GM19238 (cell line): ENCODE data around the gene ACAN.
A peak's percentile ranks its signal among the peaks of the same experiment; 100 is the strongest.

Source experiments
- DNase-seq: peaks from one replicate; pipeline ENCODE4 v3.0.0; 2011; ENCODE audit warnings: low spot score; ENCODE audit not compliant: insufficient read length

The ACAN gene

DNA sequence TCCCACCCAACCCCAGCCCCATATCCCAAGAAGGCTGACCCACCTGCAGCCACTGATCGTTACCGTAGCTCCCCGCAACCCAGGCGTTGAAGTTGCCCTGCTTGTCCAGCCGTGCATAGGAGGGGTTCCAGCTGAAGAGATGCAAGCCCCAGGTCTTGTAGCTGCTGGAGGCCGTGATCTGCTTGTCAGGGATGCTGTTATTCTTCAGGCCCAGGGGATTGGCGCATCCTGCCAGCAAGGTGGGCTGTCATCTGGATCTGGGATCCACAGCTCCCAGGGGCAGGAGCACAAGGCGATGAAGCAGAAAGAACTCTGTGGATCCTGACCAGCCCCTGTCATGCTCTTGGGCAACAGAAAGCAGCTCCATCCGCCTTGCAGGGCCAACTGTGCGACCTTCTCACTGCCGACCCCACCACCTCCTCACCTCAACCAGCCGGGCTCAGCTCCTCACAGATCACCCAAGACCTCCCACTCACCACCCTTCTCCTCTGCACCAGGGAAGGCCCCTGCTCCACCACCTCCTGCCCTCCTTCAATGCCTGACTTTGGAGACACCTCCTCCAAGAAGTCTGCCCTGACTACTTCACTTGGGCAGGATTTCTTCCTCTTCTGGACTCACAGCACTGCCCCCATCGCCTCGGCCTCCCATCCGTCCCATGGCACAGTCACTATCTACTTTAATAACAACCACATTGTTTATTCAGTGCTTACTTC is 98.4 kb downstream of the ACAN start:
- no peak for DNase-seq

DNA sequence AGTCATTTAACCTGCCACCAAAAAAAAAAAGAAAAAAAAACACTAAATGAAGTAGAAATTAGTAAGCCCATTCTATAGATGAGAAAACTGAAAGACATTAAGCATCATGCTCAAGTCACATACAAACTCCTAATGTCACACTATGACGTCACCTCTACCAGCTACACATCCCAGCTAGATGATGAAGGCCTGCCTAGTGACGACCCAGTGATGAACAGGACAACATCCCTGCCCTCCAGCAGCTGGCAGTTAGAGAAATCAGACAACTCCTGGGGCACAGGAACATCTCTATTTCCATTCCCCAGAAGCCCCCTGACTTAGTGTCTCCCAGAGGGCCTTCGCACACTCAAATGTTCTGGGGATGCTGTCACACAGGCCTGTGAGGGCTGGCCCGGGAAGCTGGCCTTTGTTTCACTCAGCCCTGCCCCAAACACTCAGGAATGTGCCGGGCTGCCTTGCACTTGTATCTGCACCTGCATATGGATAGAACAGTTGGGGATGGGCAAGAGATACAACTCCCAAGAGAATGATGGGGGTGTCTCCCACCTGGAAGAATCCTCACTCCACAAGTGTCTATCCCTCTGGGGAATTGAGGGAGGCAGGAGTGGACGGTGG is 99.1 kb downstream of the ACAN start:
- DNase-seq, result no peak

DNA sequence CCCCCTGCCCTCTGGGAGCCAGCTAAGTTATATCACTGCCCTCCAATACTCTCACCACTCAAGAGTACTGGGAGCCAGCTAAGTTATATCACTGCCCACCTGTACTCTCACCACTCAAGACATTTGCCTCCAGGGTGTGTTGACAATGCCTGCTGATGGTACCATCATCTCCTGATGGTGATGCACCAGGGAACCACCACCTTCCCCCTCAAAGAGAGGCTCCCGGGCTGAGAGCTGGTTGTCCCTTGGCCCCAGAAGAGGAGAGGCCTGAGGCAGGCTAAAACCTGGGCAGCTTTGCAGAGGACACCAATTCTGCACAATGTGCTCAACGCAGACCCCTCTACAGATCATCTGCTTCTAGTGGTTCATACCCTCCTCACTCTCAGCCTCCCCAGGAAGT is 99.6 kb downstream of the ACAN start:
- DNase-seq, result no peak

DNA sequence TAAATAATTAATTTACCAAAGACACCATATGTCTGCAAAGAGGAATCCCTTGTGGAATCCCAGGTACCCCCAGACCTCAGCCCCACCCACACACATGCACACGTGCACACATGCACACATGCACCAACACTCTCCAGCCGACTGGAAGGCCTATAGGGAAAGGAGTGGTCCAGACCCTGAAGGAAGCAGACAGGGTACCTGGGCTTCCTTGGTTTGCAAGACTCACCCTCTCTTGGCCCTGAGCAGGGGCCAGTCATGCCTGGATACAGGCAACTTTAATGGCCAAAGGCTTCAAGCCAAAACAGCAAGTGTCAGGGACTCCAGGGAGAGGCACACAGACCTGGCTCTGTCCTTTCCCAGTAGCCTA is 101.0 kb downstream of the ACAN start:
- DNase-seq, result no peak

DNA sequence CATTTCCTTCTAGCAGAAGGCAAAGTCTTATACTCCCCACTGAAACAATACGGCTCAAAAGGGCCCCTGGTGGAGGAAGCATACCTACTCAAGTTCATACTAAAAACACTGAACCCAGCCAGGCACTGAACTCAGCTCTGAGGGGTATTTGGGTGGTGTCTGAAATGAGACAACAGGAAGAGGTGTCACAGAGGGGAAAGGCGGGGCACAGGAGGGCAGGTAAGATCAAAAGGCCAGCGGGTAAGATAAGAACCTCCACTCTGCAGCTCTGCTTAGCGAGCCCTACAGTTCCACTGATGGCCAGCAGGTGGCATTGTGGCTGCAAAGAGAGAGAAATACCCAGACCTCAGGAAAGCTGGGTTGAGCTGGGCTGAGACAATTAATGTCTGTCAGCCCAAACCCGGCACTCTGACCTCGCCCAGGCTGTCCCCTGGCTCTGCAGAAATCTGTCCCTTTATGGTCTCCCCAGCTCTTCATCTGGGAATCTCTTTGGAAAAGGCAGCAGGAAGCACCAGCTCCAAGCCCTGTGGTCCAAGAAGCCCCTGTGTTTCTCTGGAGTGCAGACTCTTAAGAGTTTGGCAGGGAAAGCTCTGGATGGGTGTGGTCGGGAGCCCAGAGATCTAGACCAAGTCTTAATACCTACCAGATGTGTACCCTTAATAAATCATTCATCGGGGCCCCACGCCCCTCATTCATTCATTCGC is 101.5 kb downstream of the ACAN start:
- DNase-seq, result peak; percentile 55

DNA sequence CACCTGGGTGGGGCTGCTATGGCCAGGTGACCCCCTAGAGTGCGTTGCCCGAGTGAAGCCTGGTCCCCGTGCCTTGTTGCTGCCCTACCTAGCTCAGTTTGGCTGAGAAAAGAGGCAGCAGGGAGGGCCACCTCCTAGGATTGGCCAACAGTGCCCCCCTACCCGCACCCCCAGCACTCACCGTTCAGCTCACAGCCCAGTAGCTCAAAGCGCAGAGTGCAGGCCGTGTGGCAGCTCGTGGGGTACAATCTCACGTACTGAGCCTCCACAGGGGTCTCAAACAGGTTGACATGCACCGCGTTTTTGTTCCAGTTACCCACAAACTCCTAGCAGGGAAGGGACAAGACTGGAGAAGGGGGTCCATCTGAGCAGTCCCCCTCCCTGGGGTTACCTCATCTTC is 102.3 kb downstream of the ACAN start:
- DNase-seq, result no peak

DNA sequence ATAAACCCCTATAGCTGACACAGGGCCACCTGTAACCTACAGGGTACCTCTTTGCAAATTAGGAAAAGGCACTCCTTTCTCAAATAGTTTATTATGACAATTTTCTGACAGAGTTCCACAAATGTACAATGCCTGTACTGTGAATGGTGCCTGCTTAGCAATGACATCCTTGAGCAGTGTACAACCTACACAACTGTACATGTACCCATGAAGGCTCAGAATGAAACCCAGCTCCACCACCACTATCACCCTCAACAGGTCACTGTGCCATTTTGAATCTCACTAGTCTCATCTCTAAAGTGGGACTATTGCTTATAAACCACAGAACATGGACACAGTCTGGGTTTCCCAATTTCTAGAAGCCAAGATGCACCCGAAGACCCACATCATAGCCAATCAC is 102.9 kb downstream of the ACAN start:
- DNase-seq, result no peak

DNA sequence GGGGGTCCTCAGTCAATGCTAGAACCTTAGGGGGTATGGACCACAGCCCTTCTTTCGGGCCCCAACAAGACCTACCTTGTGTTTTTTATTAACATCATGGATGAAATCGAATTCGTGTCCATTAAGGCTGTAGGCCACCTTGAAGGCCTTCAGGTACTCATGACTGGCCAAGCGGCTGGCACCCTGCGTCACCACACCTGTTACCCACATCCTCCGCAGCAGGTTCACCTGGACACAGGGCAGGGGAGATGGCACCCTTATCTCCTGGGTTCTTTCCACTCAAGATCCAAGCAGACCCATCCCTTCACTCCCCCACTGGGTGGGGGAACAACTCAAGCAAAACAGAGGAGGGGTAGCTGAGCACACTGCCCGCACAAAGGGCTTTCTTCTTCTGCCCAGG is 103.3 kb downstream of the ACAN start:
- no peak for DNase-seq

DNA sequence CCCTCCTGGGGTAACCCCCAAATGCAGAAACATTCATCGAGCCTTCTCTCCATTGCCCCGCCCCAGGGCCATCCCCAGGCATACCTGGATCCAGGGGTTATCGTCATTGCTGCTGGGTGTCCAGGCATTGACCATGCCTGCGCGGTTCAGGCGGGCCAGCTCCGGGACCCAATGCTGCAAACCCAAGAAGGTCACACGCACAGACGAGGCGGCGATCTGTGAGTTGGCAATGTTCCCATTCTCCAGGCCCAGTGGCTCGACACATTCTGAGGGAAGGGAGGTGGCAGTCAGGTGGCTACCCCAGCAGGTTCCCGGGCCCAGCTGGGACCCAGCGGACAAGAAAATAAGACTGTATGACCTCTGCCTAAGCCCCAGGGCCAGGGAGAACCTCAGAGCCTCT is 103.9 kb downstream of the ACAN start:
- no peak for DNase-seq

DNA sequence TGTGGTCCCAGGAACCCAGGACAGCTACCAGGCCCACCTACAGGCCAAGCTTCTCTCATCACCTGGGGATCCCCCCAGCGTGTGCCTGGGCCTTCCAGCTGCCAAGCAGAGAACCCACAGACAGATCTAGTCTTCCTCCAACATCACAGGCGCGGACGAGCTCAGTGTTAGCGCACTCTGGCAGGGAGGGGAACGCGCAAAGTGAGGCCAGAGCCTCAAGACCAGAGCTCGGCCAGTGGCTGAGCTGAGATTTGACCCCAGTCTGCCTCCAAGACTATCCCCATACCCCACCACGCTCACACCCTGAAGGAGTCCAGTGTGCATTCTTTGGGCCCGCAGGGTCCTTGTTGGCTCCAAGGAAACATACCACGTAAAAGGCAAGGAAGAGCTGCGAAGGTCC is 104.9 kb downstream of the ACAN start:
- DNase-seq, result no peak

DNA sequence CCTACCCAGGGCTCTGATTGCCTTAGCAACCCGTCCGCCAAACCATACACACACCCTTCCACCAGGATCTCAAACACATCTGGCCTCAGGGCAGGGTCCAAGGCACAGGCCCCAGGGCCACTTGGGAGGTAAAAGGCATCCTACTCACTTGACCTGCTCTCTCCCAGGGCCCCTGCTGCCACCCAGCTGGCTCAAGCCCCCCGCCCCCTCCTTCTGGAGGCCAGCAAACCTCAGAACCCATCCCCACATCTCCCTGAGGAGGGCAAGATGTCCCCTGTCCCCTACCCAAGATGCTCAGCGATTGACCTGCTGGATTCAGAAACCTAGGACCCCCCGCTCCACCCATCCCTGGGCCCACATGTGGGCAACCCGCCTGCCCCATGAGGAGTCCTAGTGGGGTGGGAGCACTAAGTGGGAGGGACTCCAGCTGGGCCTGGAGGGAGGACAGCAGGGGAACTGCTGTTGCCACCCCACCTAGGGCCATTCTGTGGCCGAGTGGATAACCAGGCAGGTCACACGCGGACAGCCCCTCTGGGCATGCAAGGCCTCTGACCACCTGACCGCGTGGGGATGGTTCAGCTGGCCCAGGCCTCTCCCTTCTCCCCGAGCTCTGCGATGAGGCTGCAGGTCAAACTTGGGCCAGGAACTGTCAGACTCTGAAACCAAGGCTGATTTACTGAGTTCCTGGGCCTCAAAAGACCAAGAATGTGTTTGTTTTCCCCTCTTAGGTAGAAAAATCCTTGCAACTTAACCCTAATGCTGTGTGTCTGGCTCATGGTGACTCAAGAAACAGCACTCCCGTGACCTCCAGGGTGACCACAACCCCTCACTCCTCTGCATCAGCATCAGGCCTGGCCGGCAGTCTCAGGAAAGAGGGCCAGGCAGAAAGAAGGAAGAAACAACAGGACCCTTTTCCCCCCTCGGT is 105.7 kb downstream of the ACAN start:
- DNase-seq, result no peak

DNA sequence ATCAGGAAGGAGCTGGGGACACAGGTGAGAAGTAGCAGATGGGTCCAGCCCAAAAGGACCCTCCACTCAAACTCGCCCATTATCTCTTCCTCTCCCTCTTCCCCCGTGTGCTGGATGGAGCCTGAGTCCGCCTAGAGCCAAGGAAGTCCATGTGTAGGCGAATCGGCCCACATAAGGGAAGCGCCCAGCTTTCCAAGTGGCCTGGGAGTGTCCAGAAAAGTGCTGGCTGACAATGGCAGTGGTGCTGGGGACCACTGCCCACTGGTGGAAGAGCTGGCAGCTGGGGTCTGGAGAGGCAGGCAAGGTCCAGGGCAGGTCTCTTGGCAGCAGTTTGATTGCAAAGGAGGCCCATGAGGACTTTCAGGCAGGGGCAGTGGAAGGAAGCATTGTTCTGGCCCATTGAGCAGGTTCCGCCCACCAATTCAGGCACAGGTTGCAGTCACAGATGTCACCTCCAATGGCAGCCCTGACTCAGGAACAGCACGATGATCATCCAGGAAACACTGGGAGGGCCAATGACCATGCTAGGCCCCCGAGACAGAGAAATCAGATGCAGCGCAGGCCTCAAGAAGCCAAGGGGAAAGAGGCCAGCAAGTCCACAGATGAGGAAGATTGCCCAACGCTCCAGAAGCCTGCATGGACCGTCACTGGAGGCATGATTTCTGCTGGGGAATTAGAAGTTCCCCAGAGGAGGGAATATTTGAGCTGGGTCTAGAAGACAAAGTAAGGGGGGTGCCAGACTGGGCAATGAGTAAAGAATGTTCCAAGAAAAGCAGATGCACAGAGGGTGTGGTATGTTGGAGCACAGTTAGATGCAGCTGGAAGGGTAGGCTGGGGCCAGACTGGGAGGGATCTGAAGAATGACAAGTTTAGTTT is 107.0 kb downstream of the ACAN start:
- DNase-seq, result no peak

DNA sequence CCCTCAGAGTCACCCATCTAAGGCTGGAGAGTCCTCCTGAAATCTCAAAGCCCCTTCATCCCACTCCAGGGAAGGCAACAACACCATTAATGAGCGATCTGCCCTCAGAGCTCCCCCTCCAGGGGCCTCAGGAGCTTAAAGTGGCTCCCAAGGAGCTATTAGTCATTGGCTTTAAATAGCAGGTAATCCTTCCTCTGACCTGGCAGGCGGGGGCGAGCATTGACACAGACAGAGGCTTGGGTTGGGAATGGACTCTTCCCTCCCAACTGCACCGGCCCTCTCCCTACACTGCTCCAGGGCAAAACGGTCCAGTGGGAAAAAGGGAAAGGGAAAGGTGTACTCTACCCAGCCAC is 108.5 kb downstream of the ACAN start:
- no peak for DNase-seq

DNA sequence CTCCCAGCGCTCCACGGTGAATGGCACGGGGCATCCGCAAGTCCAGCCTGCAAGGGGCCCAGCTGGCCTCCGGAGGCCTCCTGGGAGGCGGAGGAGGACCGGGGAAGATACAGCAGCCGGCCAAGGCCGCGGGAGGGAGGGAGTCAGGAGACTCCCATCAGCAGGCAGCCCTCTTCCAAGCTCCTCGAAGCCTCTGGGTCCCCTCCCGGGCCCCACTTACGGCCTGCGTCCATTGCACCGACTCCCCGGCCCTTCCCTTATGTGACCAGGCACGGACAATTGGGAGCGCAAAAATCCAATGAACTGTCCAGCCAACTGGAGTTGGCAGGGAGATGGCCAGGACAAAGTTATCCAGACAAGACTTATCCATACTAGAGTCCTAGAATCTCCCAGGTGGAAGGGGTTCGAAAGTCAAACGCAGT is 109.3 kb downstream of the ACAN start:
- no peak for DNase-seq

DNA sequence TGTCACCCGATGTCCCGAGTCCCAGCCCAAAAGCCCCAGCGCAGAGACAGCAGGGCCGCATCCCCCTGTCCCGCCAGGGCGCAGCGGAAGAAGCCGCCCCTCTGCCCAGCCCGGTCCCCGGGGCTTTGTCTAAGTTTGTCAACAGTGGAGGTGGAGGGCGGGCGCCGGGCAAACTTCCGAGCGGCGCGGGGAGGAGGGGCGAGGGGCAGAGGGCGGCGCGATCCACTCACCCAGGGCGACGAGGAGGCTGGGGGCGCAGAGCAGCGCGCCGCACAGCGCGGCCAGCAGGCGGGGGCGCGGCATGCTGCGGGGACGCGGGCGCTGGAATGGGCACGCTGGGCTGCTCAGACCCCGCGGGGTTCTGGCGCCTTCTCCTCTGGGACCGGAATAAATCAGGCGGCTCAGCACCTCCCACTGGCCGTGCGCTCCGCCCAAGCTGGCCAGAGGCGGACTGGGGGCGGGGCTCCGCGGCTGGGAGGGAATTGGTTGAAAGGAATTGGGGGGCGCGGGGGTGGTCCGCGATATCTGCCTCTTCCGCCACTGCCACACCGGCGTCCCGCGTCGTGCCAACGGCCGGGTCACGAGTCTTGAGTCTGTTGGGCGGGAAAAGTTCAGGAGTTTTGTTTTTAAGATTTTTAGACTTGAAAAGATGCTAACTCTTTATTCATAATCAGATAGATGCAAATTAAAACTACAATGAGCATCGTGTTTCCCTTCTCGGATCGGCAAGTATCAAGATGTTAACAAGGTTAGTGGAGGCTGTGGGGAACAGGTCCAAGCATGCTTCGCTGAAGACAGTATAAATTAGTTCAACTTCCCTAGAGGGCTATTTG is 110.0 kb downstream of the ACAN start, which contains the start of gene MFGE8:
MFGE8 (minus strand) TSS at position 363 of the 833 bp plus-strand sequence; CDS start at position 303, 60 bp downstream.
- peak; percentile 58 for DNase-seq

DNA sequence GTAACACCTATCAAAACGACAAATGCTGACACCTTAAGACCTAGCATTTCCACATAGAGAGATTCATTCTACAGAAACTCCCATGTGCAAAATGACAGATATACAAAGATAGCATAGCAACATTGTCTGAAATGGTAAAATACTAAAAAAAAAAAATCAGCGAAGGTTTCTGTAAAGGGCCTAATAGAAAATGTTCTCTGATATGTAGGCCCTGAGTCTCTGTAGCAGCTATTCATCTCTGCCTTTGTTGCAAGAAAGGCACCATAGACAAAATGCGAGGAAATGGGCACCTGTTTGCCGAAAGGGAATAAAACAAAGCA is 110.6 kb downstream of the ACAN start:
- DNase-seq, result no peak

DNA sequence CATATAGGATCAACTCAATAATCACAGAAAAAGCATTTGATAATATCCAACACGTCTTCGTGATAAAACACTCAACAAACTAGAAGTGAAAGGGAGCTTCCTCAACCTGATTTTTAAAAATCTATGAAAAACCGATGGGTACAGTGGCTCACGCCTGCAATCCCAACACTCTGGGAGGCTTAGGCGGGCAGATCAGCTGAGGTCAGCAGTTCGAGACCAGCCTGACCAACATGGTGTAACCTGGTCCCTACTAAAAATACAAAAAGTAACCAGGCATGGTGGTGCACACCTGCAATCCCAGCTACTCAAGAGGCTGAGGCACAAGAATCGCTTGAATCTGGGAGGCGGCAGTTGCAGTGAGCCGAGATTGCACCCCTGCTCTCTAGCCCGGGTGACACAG is 112.1 kb downstream of the ACAN start:
- no peak for DNase-seq

DNA sequence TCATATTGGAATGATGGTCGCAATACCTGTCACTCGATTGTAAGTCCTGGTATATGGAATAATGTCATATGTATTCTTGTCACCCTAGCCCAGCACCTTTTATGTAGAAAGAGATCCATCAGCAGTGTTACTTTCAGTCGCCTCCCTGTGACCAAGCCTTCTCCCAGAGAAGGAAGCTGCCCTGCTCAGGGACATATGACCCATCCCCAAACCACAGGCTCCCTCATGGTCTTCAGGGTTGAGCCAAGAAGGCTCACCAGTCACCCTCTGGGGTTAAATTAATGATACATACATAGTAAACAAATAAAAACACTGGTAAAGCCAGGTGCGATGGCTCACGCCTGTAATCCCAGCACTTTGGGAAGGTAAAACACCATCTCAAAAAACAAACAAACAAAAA is 114.5 kb downstream of the ACAN start:
- DNase-seq, result no peak

DNA sequence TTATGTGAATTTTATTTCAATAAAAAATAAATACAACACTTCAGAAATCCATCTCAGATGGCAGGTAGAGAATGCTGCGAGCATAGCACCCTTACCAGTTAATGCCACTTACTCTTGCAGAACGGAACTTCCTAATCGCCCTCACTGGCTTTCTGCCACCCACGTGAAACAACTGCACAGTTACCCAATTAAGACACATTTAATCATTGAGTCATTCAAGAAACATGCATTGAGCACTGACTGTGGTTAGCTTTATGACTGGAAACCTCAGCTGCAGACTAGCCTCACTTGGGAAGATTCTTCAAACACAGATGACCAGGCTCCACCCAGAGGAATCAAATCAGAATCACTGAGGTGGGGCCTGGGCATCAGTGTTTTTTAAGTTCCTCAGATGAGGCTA is 115.5 kb downstream of the ACAN start:
- no peak for DNase-seq
